HCT116 (cell line): Measurements from ENCODE around the gene FNDC3B. TPM values are rescaled to one million over a fixed set of nuclear protein-coding genes. Genes with fewer than 3 reads are reported as not detected.

ENCODE experiments used
- ATAC-seq: fragments of 200-7000 bp; cut with Tn5 transposase; 2 replicates; pipeline ENCODE4 v1.9.1; 2020; ENCODE audit warnings: mild to moderate bottlenecking, moderate library complexity
- BruUV-seq: library from RNA; stranded (reverse); fragments of 400-500 nt; replicated peaks from 2 replicates; lab custom pipeline; 2021; lab: Mats Ljungman, UMichigan
- CTCF ChIA-PET: fragments of 300-600 bp; sonication (Branson Sonifier 250); formaldehyde crosslinking; loops from one replicate; lab custom pipeline; 2021; ENCODE audit warnings: antibody characterized with exemption; lab: Charles Lee
- POLR2A ChIA-PET: fragments of 300-600, 350-600 bp; sonication (Branson Sonifier 250); formaldehyde crosslinking; loops from one replicate; lab custom pipeline; 2021; ENCODE audit warnings: antibody characterized with exemption; lab: Charles Lee
- RAD21 ChIA-PET, 2 experiments: fragments of 300-600 bp; sonication (Branson Sonifier 250); formaldehyde crosslinking; loops; one replicate each; lab custom pipeline; 2023; ENCODE audit warnings: low total read pairs in 2 of 2; ENCODE audit not compliant: uncharacterized antibody in 2 of 2, unreplicated experiment in 2 of 2, low non-redundant PET in 1 of 2; lab: Charles Lee
- DNase-seq: peaks from one replicate; pipeline ENCODE4 v3.0.0-alpha.2; 2010; ENCODE audit warnings: low read depth, low spot score
- H2AFZ ChIP-seq: fragments of 200-600 bp; shearing (Covaris generic), sonication (generic); 2 replicates; pipeline ENCODE4 v1.6.1; 2017; ENCODE audit warnings: low read depth, mixed run types, mixed read lengths, antibody characterized with exemption, low read length; ENCODE audit not compliant: poor library complexity, severe bottlenecking
- H3K27ac ChIP-seq: 2 replicates; pipeline ENCODE4 v1.5.1; 2012; ENCODE audit warnings: low read depth, low read length
- H3K27me3 ChIP-seq: fragments of 200-600 bp; sonication (generic); 2 replicates; pipeline ENCODE4 v1.6.1; 2016; ENCODE audit warnings: mixed run types, low read length, mixed read lengths; ENCODE audit not compliant: insufficient read depth
- H3K36me3 ChIP-seq, 2 experiments: fragments of 200-500 bp in 1 of 2; fragments of 200-600 bp in 1 of 2; sonication (Bioruptor generic) in 1 of 2; sonication (generic) in 1 of 2; 2 replicates each; pipeline versions ENCODE4 v1.5.1 to v1.6.1; 2014 to 2016; ENCODE audit warnings: low read length in 2 of 2, inconsistent platforms in 1 of 2, mixed read lengths in 1 of 2, mixed run types in 1 of 2; ENCODE audit not compliant: insufficient read depth in 2 of 2, control insufficient read depth in 1 of 2
- H3K4me1 ChIP-seq, 2 experiments: fragments of 200-600 bp in 1 of 2; sonication (generic) in 1 of 2; 2 replicates each; pipeline versions ENCODE4 v1.5.1 to v1.6.1; 2012 to 2017; ENCODE audit warnings: low read length in 2 of 2, inconsistent platforms in 1 of 2, mild to moderate bottlenecking in 1 of 2, mixed read lengths in 1 of 2, mixed run types in 1 of 2, moderate library complexity in 1 of 2; ENCODE audit not compliant: insufficient read depth in 2 of 2, control insufficient read depth in 1 of 2
- H3K4me2 ChIP-seq: fragments of 200-600 bp; sonication (generic); 2 replicates; pipeline ENCODE4 v1.6.1; 2017; ENCODE audit warnings: mixed run types, low read length, mixed read lengths
- H3K4me3 ChIP-seq, 2 experiments: fragments of 200-600 bp in 1 of 2; sonication (generic) in 1 of 2; replicated peaks in 1 of 2; 2 replicates each; pipeline ENCODE4 v1.5.1; 2011 to 2016; ENCODE audit warnings: low read length in 2 of 2, control low read depth in 1 of 2, low read depth in 1 of 2, mild to moderate bottlenecking in 1 of 2, mixed read lengths in 1 of 2, mixed run types in 1 of 2
- H3K79me2 ChIP-seq: fragments of 200-600 bp; sonication (generic); 2 replicates; pipeline ENCODE4 v1.6.1; 2017; ENCODE audit warnings: mild to moderate bottlenecking, mixed run types, low read length, moderate library complexity, mixed read lengths; ENCODE audit not compliant: insufficient read depth
- H3K9ac ChIP-seq: fragments of 200-600 bp; sonication (generic); 2 replicates; pipeline ENCODE4 v1.6.1; 2016; ENCODE audit warnings: low read length, mixed read lengths
- H3K9me2 ChIP-seq: fragments of 200-600 bp; sonication (generic), shearing (Covaris generic); 2 replicates; pipeline ENCODE4 v1.6.1; 2017; ENCODE audit warnings: mixed run types, mild to moderate bottlenecking, moderate library complexity; ENCODE audit not compliant: insufficient read depth
- H3K9me3 ChIP-seq, 2 experiments: fragments of 200-500 bp in 1 of 2; fragments of 200-600 bp in 1 of 2; sonication (Bioruptor generic) in 1 of 2; sonication (generic) in 1 of 2; 2 replicates each; pipeline ENCODE4 v1.6.1; 2014 to 2017; ENCODE audit warnings: low read length in 2 of 2, mixed read lengths in 2 of 2, inconsistent platforms in 1 of 2, low read depth in 1 of 2, mild to moderate bottlenecking in 1 of 2, mixed run types in 1 of 2, moderate library complexity in 1 of 2; ENCODE audit not compliant: control insufficient read depth in 1 of 2, insufficient read depth in 1 of 2
- H4K20me1 ChIP-seq: fragments of 200-600 bp; sonication (generic), shearing (Covaris generic); 2 replicates; pipeline ENCODE4 v1.6.1; 2017; ENCODE audit warnings: mixed run types, mild to moderate bottlenecking, moderate library complexity; ENCODE audit not compliant: insufficient read depth
- CEBPB ChIP-seq: IDR thresholded peaks from 2 replicates; pipeline ENCODE4 v1.6.1; 2012; ENCODE audit warnings: low read depth
- CTCF ChIP-seq, 3 experiments: fragments of 200-600 bp in 1 of 3; sonication (generic) in 1 of 3; IDR thresholded peaks in 2 of 3; conservative IDR thresholded peaks in 1 of 3; 2 replicates each; pipeline ENCODE4 v1.5.1; 2012 to 2017; ENCODE audit warnings: low read depth in 2 of 3, low read length in 2 of 3, antibody characterized with exemption in 1 of 3, borderline replicate concordance in 1 of 3, control low read depth in 1 of 3, mild to moderate bottlenecking in 1 of 3, mixed read lengths in 1 of 3, mixed run types in 1 of 3, moderate library complexity in 1 of 3; ENCODE audit not compliant: insufficient read depth in 1 of 3
- EGR1 ChIP-seq: IDR thresholded peaks from 2 replicates; pipeline ENCODE4 v1.6.1; 2012; ENCODE audit warnings: low read depth
- ELF1 ChIP-seq: IDR thresholded peaks from 2 replicates; pipeline ENCODE4 v1.6.1; 2012; ENCODE audit warnings: low read depth, borderline replicate concordance
- EZH2 ChIP-seq: fragments of 200-600 bp; sonication (generic); IDR thresholded peaks from 2 replicates; pipeline ENCODE4 v1.6.1; 2017; ENCODE audit warnings: antibody characterized with exemption, mixed run types
- JUND ChIP-seq: IDR thresholded peaks from 2 replicates; pipeline ENCODE4 v1.6.1; 2012
- POLR2AphosphoS5 ChIP-seq: IDR thresholded peaks from 2 replicates; pipeline ENCODE4 v1.6.1; 2011; ENCODE audit warnings: mild to moderate bottlenecking, low read depth, low read length, moderate library complexity
- RAD21 ChIP-seq: IDR thresholded peaks from 2 replicates; pipeline ENCODE4 v1.6.1; 2012; ENCODE audit warnings: low read depth, mild to moderate bottlenecking
- REST ChIP-seq: IDR thresholded peaks from 2 replicates; pipeline ENCODE4 v1.6.1; 2012; ENCODE audit warnings: low read depth
- SIN3A ChIP-seq: IDR thresholded peaks from 2 replicates; pipeline ENCODE4 v1.6.1; 2012; ENCODE audit warnings: low read depth
- SRF ChIP-seq: IDR thresholded peaks from 2 replicates; pipeline ENCODE4 v1.6.1; 2012; ENCODE audit warnings: low read depth
- ZBTB33 ChIP-seq: IDR thresholded peaks from 2 replicates; pipeline ENCODE4 v1.6.1; 2011; ENCODE audit warnings: mild to moderate bottlenecking, low read length, moderate library complexity; ENCODE audit not compliant: insufficient replicate concordance; ENCODE audit errors: extremely low read depth
- ZFX ChIP-seq: fragments of 450-650 bp; IDR thresholded peaks from 2 replicates; pipeline ENCODE4 v1.6.1; 2017
- intact Hi-C: fragments of 100-400 bp; cut with micrococcal nuclease; formaldehyde crosslinking; loops from 2 replicates; pipeline ENCODE4 v1.10.0; 2022
- total RNA-seq: library from RNA; stranded (reverse); gene quantifications from one replicate; pipeline ENCODE4 v1.2.1, GENCODE V29; 2021; ENCODE audit not compliant: unreplicated experiment

Gene FNDC3B
- total RNA-seq, 1 experiment from 2014 or later, result 45.7 TPM

- no peak for ATAC-seq
- no peaks in the 10 kb centered on the region for H3K9me2 ChIP-seq
- H3K4me2 ChIP-seq, result no peak overlapping the region
- H3K4me3 ChIP-seq, result no peak overlapping the region
- H3K27me3 ChIP-seq, result no peaks in the 10 kb centered on the region
- no peaks in the 10 kb centered on the region for H3K4me1 ChIP-seq
- no peak for DNase-seq
- TF ChIP-seq CEBPB (no peak), EGR1 (no peak), REST (no peak), SRF (no peak)
- BruUV-seq, result no TSS peak
- CTCF ChIA-PET, result no interaction called here
- H3K36me3 ChIP-seq, result 0 out of 4 replicates have a peak, but pooled peaks cover 0 to 4% of the 10 kb centered on the region in 2 experiments
- H3K9me3 ChIP-seq, result no peaks in the 10 kb centered on the region
- no peaks in the 10 kb centered on the region for H3K79me2 ChIP-seq
- H2AFZ ChIP-seq, result no peak overlapping the region
- RAD21 ChIA-PET, result no interaction called here
- H3K9ac ChIP-seq, result no peak overlapping the region
- POLR2A ChIA-PET, result no interaction called here
- intact Hi-C loops, result no loop called here
- no peak overlapping the region for H3K27ac ChIP-seq
- peaks cover 4% of the 10 kb centered on the region; the same call in 1 of the 2 replicates for H4K20me1 ChIP-seq
These were observed 76.4 kb downstream of the FNDC3B start for GRCh38 chr3:172115787-172116186.

- Histone ChIP-seq H3K36me3 (0 out of 4 replicates have a peak, but pooled peaks cover 0 to 4% of the 10 kb centered on the region in 2 experiments), H3K27ac (no peak overlapping the region), H3K9me3 (no peaks in the 10 kb centered on the region), H3K4me1 (no peaks in the 10 kb centered on the region), H3K9ac (no peak overlapping the region), H4K20me1 (no peaks in the 10 kb centered on the region; the same call in 1 of the 2 replicates), H3K4me3 (no peak overlapping the region), H3K79me2 (no peaks in the 10 kb centered on the region), H3K9me2 (no peaks in the 10 kb centered on the region), H3K27me3 (no peaks in the 10 kb centered on the region), H2AFZ (no peak overlapping the region), H3K4me2 (no peak overlapping the region)
- ChIA-PET CTCF (no interaction called here), POLR2A (no interaction called here), RAD21 (no interaction called here)
- intact Hi-C loops, result no loop called here
- no peak for DNase-seq
- BruUV-seq, result no TSS peak
- ATAC-seq, result no peak
- no peak for TF ChIP-seq SRF
- no peak for TF ChIP-seq RAD21
- no peak for TF ChIP-seq SIN3A
- TF ChIP-seq JUND, result no peak
- TF ChIP-seq EZH2, result no peak
- no peak for TF ChIP-seq ELF1
- TF ChIP-seq ZFX, result no peak
- TF ChIP-seq POLR2AphosphoS5, result no peak
- no peak for TF ChIP-seq CTCF (IDR thresholded peaks at IDR 0.05 in 2 of 3, conservative IDR thresholded peaks at IDR 0.05 in 1 of 3; ENCODE audit: borderline replicate concordance in 1 of 3, insufficient read depth in 1 of 3, low read depth in 2 of 3, low read length in 2 of 3)
- no peak for TF ChIP-seq ZBTB33
These were observed 78.6 kb downstream of the FNDC3B start for GRCh38 chr3:172118019-172118418.
